ENCODE results near the gene KCTD16. TPM values are rescaled to one million over a fixed set of nuclear protein-coding genes. Genes with fewer than 3 reads are reported as not detected.

Gene KCTD16
- total and polyA plus RNA-seq, 2 donors from 2014 or later = 0.24 to 2.5 TPM

- Histone ChIP-seq H3K4me1 (ENCODE audit: control insufficient read depth in 2 of 3, insufficient read depth in 2 of 3, low read depth in 1 of 3, low read length in 3 of 3) (no peaks in the 10 kb centered on the region), H3K9me3 (ENCODE audit: control insufficient read depth in 2 of 3, insufficient read depth in 1 of 3, low read length in 3 of 3) (no peaks in the 10 kb centered on the region), H3K36me3 (ENCODE audit: control insufficient read depth in 2 of 3, insufficient read depth in 3 of 3, low read length in 3 of 3) (no peaks in the 10 kb centered on the region), H3K27ac (ENCODE audit: low read depth in 2 of 2, low read length in 2 of 2) (no peak overlapping the region), H3K9ac (ENCODE audit: low read length in 3 of 3) (no peak overlapping the region), H3K4me3 (ENCODE audit: low read length in 3 of 3) (no peak overlapping the region), H3K27me3 (ENCODE audit: control insufficient read depth, insufficient read depth, low read length) (no peaks in the 10 kb centered on the region)
- no peak for TF ChIP-seq CTCF (IDR thresholded peaks at IDR 0.05; ENCODE audit: borderline replicate concordance, extremely low read depth, insufficient read depth)
- intact Hi-C loops (cut with DNase I) = no loop called here
- no peak for DNase-seq
- FAIRE-seq = no peak
Measured at GRCh38 chr5:144194144-144194543, 23.5 kb downstream of the KCTD16 start.

GRCh38 chr5:144195448-144195847, 24.8 kb downstream of the KCTD16 start:
- no peak for FAIRE-seq
- H3K4me1 ChIP-seq (ENCODE audit: control insufficient read depth in 2 of 3, insufficient read depth in 2 of 3, low read depth in 1 of 3, low read length in 3 of 3) = no peaks in the 10 kb centered on the region
- TF ChIP-seq CTCF (IDR thresholded peaks at IDR 0.05; ENCODE audit: borderline replicate concordance, extremely low read depth, insufficient read depth) = no peak
- no peaks in the 10 kb centered on the region for H3K27me3 ChIP-seq (ENCODE audit: control insufficient read depth, insufficient read depth, low read length)
- H3K36me3 ChIP-seq (ENCODE audit: control insufficient read depth in 2 of 3, insufficient read depth in 3 of 3, low read length in 3 of 3) = no peaks in the 10 kb centered on the region
- intact Hi-C loops (cut with DNase I) = no loop called here
- H3K9ac ChIP-seq (ENCODE audit: low read length in 3 of 3) = no peak overlapping the region
- DNase-seq = no peak
- no peaks in the 10 kb centered on the region for H3K9me3 ChIP-seq (ENCODE audit: control insufficient read depth in 2 of 3, insufficient read depth in 1 of 3, low read length in 3 of 3)
- H3K27ac ChIP-seq (ENCODE audit: low read depth in 2 of 2, low read length in 2 of 2) = no peak overlapping the region
- H3K4me3 ChIP-seq (ENCODE audit: low read length in 3 of 3) = no peak overlapping the region

GRCh38 chr5:144196612-144197011, 25.9 kb downstream of the KCTD16 start:
- Histone ChIP-seq H3K9ac (ENCODE audit: low read length in 3 of 3) (no peak overlapping the region), H3K27me3 (ENCODE audit: control insufficient read depth, insufficient read depth, low read length) (no peaks in the 10 kb centered on the region), H3K4me3 (ENCODE audit: low read length in 3 of 3) (no peak overlapping the region), H3K9me3 (ENCODE audit: control insufficient read depth in 2 of 3, insufficient read depth in 1 of 3, low read length in 3 of 3) (no peaks in the 10 kb centered on the region), H3K4me1 (ENCODE audit: control insufficient read depth in 2 of 3, insufficient read depth in 2 of 3, low read depth in 1 of 3, low read length in 3 of 3) (no peaks in the 10 kb centered on the region), H3K27ac (ENCODE audit: low read depth in 2 of 2, low read length in 2 of 2) (no peak overlapping the region), H3K36me3 (ENCODE audit: control insufficient read depth in 2 of 3, insufficient read depth in 3 of 3, low read length in 3 of 3) (no peaks in the 10 kb centered on the region)
- DNase-seq (no peak), FAIRE-seq (no peak)
- TF ChIP-seq CTCF (IDR thresholded peaks at IDR 0.05; ENCODE audit: borderline replicate concordance, extremely low read depth, insufficient read depth) = no peak
- intact Hi-C loops (cut with DNase I) = no loop called here

- Histone ChIP-seq H3K9me3 (ENCODE audit: control insufficient read depth in 2 of 3, insufficient read depth in 1 of 3, low read length in 3 of 3) (no peaks in the 10 kb centered on the region), H3K27ac (ENCODE audit: low read depth in 2 of 2, low read length in 2 of 2) (no peak overlapping the region), H3K9ac (ENCODE audit: low read length in 3 of 3) (no peak overlapping the region), H3K4me1 (ENCODE audit: control insufficient read depth in 2 of 3, insufficient read depth in 2 of 3, low read depth in 1 of 3, low read length in 3 of 3) (no peaks in the 10 kb centered on the region), H3K4me3 (ENCODE audit: low read length in 3 of 3) (no peak overlapping the region), H3K27me3 (ENCODE audit: control insufficient read depth, insufficient read depth, low read length) (no peaks in the 10 kb centered on the region), H3K36me3 (ENCODE audit: control insufficient read depth in 2 of 3, insufficient read depth in 3 of 3, low read length in 3 of 3) (no peaks in the 10 kb centered on the region)
- DNase-seq (no peak), FAIRE-seq (no peak)
- intact Hi-C loops (cut with DNase I) = no loop called here
- TF ChIP-seq CTCF (IDR thresholded peaks at IDR 0.05; ENCODE audit: borderline replicate concordance, extremely low read depth, insufficient read depth) = no peak
Measured at GRCh38 chr5:144198386-144198785, 27.7 kb downstream of the KCTD16 start.
